ENCODE measurements around the gene ALDH1A1. TPM values are rescaled to one million over a fixed set of nuclear protein-coding genes. Genes with fewer than 3 reads are reported as not detected.

The ALDH1A1 gene
- total and polyA plus RNA-seq, 2 donors (not counting 3 experiments of a cell fraction or from before 2014, with no cell fraction given), result 91.1 to 287 TPM

DNA sequence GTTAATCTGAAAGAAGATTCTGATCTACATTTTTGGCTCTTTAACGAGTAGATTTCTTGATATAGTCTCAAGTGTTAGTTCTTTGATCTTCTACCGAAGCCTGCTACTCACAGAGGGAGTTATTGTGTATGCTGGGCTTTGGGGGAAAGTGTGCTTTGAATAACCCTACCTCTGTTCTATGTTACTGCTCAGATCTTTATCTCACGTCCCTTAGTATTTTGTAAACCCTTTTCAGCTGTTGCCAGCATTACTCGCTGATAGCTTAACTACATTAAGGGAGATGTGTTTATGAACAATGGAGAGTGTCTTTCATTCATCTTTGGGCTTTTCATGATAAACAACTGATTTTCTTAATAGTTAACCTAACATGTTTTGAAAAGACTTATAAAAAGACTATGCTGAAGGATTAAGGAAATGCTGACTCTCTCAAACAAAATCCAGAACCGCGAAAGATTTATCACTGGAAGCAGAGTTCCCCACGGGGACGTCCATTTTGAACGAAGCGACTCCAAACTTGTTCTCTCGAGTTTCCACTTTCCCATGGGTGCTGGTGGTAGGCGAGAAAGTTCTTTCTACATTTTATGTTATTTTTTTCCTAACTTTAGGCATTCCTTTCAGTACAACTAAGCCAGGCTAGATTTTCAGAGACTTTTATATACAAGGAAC lies 27.9 kb upstream of the ALDH1A1 start:
- ChIA-PET CTCF (no interaction called here), POLR2A (no interaction called here)
- Histone ChIP-seq H3K4me1 (ENCODE audit: control insufficient read depth, extremely low read depth, insufficient read depth, low read length) (no peaks in the 10 kb centered on the region), H4K20me1 (replicated peaks; ENCODE audit: control insufficient read depth, extremely low read depth, insufficient read depth, low read length) (no peaks in the 10 kb centered on the region), H3K4me3 (replicated peaks in 1 of 3; ENCODE audit: insufficient read depth in 1 of 3, low read depth in 1 of 3, low read length in 3 of 3) (no peak overlapping the region), H3K9me1 (replicated peaks; ENCODE audit: control insufficient read depth, extremely low read depth, insufficient read depth, low read length) (no peaks in the 10 kb centered on the region), H3K27ac (ENCODE audit: insufficient read depth, low read depth, low read length) (no peak overlapping the region), H3K36me3 (ENCODE audit: control insufficient read depth in 2 of 2, extremely low read depth in 1 of 2, insufficient read depth in 2 of 2, low read length in 2 of 2) (no peaks in the 10 kb centered on the region), H3K4me2 (ENCODE audit: insufficient read depth, low read length) (no peak overlapping the region), H3K79me2 (ENCODE audit: control insufficient read depth, insufficient read depth, low read length) (no peaks in the 10 kb centered on the region), H2AFZ (ENCODE audit: low read depth, low read length) (no peak overlapping the region), H3K9me3 (replicated peaks; ENCODE audit: control insufficient read depth, insufficient read depth, low read length) (no peaks in the 10 kb centered on the region), H3K9ac (replicated peaks; ENCODE audit: extremely low read depth, insufficient read depth, low read length) (no peak overlapping the region), H3K27me3 (ENCODE audit: control insufficient read depth in 2 of 2, insufficient read depth in 2 of 2, low read length in 2 of 2) (no peaks in the 10 kb centered on the region)
- TF ChIP-seq EZH2 (IDR thresholded peaks at IDR 0.05; ENCODE audit: borderline replicate concordance, low read depth, low read length, severe bottlenecking), result no peak
- no peak for TF ChIP-seq JUN (IDR thresholded peaks at IDR 0.05; ENCODE audit: borderline replicate concordance, insufficient read depth, insufficient read length, low read depth)
- TF ChIP-seq POLR2AphosphoS5 (IDR thresholded peaks at IDR 0.05; ENCODE audit: insufficient read depth, low read depth, low read length), result no peak
- no peak for TF ChIP-seq POLR2A (IDR thresholded peaks at IDR 0.05; ENCODE audit: low read depth, low read length)
- no peak for TF ChIP-seq MYC (IDR thresholded peaks at IDR 0.05; ENCODE audit: low read depth, low read length)
- TF ChIP-seq, protein P1, sequence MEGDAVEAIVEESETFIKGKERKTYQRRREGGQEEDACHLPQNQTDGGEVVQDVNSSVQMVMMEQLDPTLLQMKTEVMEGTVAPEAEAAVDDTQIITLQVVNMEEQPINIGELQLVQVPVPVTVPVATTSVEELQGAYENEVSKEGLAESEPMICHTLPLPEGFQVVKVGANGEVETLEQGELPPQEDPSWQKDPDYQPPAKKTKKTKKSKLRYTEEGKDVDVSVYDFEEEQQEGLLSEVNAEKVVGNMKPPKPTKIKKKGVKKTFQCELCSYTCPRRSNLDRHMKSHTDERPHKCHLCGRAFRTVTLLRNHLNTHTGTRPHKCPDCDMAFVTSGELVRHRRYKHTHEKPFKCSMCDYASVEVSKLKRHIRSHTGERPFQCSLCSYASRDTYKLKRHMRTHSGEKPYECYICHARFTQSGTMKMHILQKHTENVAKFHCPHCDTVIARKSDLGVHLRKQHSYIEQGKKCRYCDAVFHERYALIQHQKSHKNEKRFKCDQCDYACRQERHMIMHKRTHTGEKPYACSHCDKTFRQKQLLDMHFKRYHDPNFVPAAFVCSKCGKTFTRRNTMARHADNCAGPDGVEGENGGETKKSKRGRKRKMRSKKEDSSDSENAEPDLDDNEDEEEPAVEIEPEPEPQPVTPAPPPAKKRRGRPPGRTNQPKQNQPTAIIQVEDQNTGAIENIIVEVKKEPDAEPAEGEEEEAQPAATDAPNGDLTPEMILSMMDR (IDR thresholded peaks at IDR 0.05; ENCODE audit: extremely low read depth in 1 of 2, insufficient read depth in 1 of 2, low read depth in 1 of 2, low read length in 2 of 2), result no peak
- no peak for TF ChIP-seq GATA2 (IDR thresholded peaks at IDR 0.05; ENCODE audit: insufficient read depth, insufficient read length, low read depth, low read length)
- no peak for TF ChIP-seq FOS (IDR thresholded peaks at IDR 0.05; ENCODE audit: borderline replicate concordance, insufficient read depth, low read length)
- TF ChIP-seq, protein P2, sequence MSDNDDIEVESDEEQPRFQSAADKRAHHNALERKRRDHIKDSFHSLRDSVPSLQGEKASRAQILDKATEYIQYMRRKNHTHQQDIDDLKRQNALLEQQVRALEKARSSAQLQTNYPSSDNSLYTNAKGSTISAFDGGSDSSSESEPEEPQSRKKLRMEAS (IDR thresholded peaks at IDR 0.05; ENCODE audit: insufficient read depth, insufficient read length), result no peak
- no TSS peak for BruUV-seq (replicated peaks)
- no peak for DNase-seq (ENCODE audit: low read depth, low spot score)
- dilution Hi-C loops (cut with MboI; ENCODE audit: extremely low pct_ligation_motif_present, low sequenced_read_pairs) (no loop called here), intact Hi-C loops (cut with micrococcal nuclease) (no loop called here)
- no peak for FAIRE-seq
